NCI-H446 (cell line): ENCODE results near the gene UGT2A1.

Source experiments
- DNase-seq, 2 experiments: peaks; one replicate each; lab custom pipeline; 2025; lab: John Stamatoyannopoulos, UW

The UGT2A1 gene

GRCh38 chr4:69589884-69590283 is 63.2 kb downstream of the UGT2A1 start:
- no peak for DNase-seq

- DNase-seq, result no peak
Observed at GRCh38 chr4:69584135-69584534, 68.9 kb downstream of the UGT2A1 start.

GRCh38 chr4:69583543-69583942 is 69.5 kb downstream of the UGT2A1 start:
- no peak for DNase-seq

- no peak for DNase-seq
Observed at GRCh38 chr4:69577245-69577644, 75.8 kb downstream of the UGT2A1 start.

- no peak for DNase-seq
Observed at GRCh38 chr4:69576251-69576877, 76.7 kb downstream of the UGT2A1 start.

GRCh38 chr4:69568787-69569186 is 84.3 kb downstream of the UGT2A1 start:
- no peak for DNase-seq

- no peak for DNase-seq
Observed at GRCh38 chr4:69563424-69563823, 89.6 kb downstream of the UGT2A1 start.

GRCh38 chr4:69549651-69550050 is 103.4 kb downstream of the UGT2A1 start:
- DNase-seq, result no peak

- DNase-seq, result no peak
Observed at GRCh38 chr4:69546134-69546765, 106.8 kb downstream of the UGT2A1 start.
